GF-D8 (cell line): ENCODE data around the gene RACK1.
"Not testable (repeated sequence)": the region's sequence is repeated elsewhere in the genome, so short reads cannot be mapped to it uniquely, and the experiment has no call there.

ENCODE experiments used
- DNase-seq: peaks from one replicate; lab custom pipeline; 2025; lab: John Stamatoyannopoulos, UW

RACK1 gene

DNA sequence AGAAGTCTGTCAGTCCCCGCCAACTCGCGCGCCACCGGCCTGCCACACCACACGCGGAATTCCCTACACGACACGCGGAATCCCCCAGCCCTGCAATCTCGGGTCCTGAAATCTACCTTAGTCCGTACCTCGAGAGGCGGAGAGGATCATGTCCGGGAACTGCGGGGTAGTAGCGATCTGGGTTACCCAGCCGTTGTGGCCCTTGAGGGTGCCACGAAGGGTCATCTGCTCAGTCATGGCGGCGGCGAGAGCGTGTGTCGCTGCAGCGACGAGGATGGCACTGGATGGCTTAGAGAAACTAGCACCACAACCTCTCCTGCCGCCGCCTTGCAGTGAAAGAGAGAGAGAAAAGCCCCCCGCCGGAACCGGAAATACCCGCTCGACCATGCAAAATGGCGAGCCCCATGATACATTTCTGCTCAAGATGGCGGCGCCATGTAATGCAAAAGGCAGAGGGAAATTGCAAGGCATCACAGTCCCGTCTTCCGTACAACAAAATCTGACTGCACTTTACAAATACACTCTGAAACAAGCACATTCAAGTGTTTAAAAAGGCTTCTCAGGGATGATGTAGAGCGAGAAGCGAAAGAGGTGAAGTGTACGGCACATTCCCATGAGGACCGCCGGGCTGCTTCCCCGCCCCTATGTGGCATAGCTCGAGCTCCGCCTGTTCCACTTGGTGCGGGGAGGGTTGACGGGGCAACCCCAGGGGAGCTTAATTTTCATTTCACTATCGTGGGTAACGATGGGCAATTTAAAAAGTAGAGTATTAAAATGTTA, at the start of gene RACK1:
TSS of gene RACK1 (minus strand) at position 343 of the 780 bp plus-strand sequence. CDS start at position 237, 106 bp downstream.
- no peak for DNase-seq

DNA sequence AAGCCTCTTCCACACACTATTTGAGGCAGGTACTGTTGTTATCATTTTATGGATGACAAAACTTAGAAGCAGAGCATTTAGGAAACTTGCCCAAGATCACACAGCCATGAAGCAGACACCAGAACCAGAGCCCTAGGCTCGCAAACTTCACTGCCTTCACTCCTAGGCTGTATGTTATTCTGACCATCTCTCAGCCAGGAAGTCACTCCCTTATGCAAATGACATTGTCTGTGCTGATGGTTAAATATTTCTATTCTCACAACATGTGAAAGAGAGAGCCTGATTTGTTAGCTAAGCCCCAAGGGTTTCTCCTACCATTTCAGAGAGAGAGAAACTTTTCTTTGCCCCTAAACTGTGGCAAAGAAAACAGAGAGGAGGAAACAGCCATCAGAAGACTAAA, 43.6 kb upstream of the RACK1 start:
- DNase-seq, result not testable (repeated sequence)

DNA sequence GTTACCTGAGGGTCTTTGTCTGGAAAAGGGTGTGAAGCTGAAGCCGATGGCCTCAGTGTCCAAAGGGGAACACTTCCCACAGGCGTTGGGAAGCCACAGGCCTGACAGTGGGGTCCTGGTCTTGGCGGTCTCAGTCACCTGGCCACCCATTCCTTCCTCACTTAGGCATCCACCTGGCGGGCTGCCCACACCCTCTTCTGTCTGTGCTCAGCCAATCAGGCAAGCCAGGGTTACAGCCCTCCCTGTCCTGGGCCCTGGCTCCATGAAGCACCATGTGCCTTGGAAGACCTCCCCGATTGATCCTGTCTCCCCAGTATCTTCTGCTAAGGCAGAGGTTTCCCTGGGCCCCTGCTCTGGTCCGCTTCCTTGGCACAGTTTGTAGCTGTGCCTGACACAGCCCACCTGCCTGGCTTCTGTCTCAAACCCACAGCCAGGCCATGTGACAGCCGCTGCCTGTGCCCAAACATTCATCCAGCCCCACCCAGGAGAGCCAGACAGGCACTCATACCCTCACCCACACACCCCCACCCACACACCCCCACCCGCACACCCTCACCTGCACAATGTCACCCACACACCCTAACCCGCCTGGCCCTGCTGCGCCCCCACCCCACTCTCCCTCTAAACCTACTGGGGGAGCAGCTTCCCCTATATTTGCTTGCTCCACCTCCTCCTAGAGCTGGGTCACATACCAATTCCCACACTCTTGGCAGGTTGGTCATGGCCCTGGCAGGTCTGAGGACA, 42.4 kb upstream of the RACK1 start:
- not testable (repeated sequence) for DNase-seq

DNA sequence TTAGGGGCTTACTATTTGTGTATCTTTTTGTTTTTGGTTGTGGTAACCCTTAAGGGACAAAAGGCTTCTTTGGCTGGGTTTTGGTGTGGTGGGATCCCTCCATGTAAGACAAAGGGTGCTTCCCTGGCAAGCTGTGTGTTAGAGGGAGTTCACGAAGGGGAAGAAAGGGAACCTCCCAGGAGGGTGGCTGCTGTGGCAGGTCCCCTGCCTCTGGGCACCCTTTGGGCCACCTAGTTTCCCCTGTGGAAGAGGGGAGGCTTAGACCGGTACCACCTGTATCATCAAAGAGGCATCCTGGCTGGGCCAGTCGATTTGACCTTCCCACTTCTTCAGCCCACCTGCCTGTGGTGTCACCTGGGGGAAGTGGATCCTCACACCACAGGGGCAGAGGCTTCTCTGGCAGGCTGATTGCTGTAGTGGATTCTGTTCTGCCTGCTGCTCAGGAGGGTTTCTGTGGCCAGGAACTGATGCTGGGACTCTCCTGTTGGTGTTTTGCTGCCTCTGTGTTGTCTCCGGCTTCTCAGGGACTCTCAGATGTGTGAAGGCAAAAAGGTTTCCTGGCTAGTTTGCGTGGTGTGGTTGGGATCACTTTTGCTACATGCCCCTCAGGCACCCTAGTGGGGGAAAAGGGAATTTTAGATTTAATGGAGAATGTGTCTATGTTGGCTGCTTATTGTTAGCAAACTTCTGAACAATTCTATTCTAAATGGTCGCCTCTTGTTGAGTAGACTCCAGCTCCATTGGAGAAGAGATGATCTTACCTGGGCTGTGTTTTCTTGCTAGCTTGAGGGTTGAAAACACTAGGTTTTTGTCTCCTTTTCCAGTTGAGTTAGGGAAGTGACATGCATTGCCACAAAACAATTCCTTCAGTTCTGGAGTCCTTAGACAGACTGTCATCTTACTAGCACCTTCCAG, 40.4 kb upstream of the RACK1 start:
- not testable (repeated sequence) for DNase-seq

DNA sequence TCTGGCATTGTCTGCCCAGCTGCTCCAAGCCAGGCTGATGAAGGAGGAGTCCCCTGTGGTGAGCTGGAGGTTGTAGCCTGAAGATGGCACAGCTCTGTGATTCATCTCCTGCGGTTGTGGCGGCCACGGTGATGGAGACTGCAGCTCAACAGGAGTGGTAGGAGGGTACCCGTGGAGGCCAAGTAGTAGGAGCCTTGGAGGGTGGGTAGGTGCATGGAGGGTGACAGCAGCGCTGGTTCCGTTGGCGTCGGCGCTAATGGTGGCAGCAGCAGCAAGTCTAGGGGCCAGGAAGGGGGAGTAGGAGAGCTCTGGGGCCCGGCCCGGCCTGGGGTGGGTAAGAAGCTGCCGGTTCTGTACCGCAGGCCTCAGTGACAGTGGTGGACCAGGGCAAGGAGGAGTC, 39.6 kb upstream of the RACK1 start:
- no peak for DNase-seq

DNA sequence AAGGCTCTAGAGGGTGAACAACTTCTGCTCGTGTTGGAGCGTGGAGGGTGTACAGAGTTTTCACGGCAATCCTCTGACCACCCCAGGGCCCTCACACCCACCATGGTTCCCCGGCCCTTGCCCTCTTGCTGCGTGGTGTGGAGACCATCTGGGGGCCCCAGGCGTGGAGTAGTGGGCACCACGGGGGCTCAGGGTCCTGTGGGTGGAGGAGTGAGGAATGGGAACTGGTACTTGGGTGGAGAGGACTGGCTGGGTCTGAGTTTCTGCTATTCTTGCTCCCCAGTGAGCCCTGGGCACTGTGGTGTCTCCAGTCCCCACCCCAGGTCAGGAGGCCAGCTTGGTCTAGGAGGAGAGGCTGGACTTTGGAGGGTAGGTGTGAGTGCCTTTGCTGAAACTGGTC, 39.2 kb upstream of the RACK1 start:
- no peak for DNase-seq

DNA sequence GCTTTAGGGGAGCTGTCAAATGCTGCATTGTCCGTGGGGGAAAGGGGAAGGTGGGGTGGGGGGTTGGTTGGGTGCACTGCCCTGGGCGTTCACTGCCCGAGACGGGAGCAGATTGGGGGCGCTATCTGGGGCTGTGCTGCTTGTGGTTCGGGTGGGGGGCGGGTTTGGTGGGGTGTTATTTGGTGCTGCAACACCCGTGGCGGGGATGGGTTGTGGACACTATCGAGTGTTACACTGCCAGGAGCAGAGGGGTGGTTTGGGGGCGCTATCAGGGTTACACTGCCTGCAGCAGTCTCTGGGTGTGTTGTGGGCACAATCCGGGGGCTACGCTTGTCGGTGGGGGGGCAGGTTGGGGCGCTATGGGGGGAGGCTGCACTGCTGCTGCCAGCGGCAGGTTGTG, 38.7 kb upstream of the RACK1 start:
- DNase-seq, result not testable (repeated sequence)

DNA sequence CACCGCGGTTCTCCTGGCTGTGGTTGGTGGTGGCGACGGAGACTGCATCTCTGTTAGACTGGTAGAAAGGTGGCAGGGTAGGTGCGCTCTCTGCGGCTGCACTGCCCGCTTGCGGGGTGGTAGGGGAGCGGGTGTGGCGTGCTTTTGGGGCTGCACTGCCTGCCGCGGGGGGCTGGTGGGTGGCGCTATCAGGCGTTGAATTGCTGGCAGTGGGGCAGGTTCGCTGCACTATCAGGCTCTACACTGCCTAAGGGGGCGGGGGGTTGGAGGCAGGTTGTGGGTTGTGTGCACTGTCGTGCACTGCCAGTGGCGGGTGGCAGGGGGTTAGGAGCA, 38.2 kb upstream of the RACK1 start:
- no peak for DNase-seq

DNA sequence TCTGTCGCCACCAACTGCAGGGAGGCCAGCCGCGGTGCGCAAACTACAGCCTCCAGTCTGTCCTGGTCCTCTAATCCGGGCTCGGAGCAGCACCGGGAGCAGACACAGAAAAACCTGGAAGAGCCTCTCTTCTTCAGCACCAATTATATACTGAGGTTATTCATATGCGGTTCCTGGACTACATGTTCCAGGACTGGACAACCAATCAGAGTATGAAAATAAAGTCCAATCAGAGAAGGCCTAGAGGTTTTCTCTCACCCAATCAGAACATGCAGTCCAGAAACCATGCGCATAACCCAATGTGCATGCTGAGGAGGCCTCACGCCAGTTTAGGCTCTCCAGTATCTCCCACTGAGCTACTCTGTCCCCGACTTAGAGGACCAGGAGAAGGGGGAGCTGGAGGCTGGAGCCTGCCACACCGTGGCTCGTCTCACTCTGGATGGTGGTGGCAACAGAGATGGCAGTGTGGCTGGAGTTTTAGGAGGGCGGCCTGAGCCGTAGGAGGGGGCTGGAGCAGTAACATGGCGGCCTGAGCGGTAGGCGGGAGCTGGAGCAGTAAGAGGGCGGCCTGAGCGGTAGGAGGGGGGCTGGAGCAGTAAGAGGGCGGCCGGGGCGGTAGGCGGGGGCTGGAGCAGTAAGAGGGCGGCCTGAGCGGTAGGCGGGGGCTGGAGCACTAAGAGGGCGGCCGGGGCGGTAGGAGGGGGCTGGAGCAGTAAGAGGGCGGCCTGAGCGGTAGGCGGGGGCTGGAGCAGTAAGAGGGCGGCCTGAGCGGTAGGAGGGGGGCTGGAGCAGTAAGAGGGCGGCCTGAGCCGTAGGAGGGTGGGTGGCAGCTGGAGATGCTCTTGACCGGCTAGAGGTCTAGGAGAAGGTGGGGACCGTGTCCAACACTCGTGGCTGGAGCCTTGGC, 37.6 kb upstream of the RACK1 start:
- DNase-seq, result no peak

DNA sequence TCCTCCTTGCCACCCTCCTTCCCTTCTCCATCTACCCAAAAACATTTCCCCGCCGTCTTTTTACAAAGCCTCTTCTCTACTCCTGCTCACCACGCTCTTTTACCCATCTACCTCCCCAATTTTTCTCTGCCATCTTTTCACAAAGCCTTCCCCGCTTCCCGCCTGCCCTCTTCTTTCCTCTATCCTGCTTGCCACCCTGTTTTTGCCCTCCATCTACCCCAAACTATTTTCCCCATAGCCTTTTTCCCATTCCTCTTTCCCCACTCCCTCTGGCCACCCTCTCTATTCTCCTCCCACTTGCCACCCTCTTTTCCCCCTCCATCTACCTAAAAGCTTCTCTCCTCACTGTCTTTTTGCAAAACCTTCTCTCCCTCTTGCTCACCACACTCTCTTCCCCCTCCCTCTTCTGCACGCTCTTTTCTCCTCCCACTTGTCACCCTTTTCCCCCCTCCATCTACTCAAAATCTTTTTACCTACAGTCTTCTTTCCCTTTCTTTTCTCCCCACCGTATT, 36.6 kb upstream of the RACK1 start:
- DNase-seq, result no peak

DNA sequence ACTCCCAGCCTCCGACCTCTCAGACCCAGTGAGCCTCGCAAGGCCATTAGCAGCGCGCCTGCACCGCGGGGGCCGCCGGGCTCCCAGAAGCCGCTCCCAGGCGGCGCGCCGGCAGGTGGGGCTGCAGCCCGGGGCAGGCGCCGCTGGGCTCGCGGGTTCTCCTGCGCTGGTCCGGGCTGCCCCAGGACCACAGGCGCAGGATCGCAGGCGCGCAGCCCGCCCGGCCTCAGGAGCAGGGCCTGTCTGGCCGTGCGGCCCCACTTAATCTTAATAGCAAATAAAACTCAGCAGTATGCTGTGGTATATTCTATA, 29.7 kb upstream of the RACK1 start:
- DNase-seq, result not testable (repeated sequence)

DNA sequence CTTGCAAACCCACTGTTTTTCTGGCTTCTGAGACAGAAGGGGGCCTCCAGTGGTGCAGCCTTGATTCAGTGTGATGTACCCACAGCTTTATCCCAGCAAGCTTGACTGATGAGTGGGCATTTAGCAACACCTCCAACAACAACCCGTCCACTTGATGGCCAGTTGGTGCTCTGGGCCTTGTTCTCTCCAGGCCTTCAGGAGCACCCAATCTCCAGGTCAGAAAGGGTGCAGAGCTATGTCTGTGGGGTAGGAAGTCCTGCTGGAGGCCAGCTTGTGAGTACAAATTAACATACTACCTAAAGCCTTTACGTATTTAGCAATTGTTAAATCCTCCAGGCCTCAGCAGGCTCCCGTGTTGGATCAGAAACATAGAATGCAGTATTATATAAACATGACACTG, 27.4 kb upstream of the RACK1 start:
- DNase-seq, result no peak

DNA sequence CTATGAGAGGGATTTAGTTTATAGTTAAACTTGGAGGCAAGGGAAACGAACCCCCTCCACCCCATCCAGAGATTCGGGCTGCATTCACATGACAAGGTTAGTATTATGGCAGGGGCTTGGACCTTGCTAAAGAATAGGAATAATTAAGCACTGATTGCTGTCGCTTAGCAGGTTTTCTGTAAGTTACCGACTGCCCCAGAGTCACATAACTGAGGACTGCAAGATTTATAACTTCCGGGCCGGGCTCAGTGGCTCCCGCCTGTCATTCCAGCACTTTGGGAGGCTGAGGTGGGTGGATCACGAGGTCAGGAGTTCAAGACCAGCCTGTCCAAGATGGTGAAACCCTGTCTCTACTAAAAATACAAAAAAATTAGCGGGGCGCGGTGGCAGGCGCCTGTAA, 24.2 kb upstream of the RACK1 start:
- not testable (repeated sequence) for DNase-seq

DNA sequence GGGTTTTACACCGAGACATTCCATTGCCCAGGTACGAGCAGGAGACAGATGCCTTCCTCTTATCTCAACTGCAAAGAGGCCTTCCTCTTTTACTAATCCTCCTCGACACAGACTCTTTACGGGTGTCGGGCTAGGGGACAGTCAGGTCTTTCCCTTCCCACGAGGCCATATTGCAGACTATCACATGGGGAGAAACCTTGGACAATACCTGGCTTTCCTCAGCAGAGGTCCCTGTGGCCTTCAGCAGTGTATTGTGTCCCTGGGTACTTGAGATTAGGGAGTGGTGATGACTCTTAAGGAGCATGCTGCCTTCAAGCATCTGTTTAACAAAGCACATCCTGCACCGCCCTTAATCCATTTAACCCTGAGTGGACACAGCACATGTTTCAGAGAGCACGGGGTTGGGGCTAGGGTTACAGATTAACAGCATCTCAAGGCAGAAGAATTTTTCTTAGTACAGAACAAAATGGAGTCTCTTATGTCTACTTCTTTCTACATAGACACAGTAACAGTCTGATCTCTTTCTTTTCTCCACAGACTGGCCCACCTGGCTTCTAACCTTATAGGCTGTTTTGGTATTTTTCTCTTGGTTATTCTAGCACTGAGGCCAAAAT, 23.7 kb upstream of the RACK1 start:
- not testable (repeated sequence) for DNase-seq

DNA sequence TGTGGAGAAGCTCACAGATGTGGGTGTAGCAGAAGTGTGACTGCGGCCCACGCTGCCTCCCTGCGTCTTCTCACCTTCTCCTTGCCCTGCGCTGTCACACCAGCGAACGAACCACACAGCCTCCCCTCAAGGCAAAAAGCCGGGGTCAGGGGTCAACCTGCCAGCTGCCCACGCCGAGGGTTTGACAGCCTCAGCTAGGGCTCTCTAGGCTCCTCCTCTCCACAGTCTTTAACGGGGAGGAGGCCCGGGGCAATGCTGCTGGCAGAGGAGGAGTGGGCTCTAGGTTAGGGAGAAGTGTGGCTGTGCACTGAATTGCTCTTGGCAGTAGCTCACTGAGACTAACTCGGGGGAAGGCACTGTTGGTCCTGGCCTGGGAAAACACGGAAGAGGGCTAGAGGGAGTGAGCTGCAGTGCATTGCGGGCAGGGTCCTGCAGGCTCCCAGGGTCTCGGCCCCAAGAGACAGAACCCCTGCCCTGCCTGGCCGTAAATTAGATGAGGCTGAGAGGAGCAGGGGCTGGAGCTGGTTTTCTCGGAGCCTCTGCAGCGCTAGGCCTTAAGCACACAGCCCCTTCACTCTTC, 21.5 kb upstream of the RACK1 start:
- no peak for DNase-seq

DNA sequence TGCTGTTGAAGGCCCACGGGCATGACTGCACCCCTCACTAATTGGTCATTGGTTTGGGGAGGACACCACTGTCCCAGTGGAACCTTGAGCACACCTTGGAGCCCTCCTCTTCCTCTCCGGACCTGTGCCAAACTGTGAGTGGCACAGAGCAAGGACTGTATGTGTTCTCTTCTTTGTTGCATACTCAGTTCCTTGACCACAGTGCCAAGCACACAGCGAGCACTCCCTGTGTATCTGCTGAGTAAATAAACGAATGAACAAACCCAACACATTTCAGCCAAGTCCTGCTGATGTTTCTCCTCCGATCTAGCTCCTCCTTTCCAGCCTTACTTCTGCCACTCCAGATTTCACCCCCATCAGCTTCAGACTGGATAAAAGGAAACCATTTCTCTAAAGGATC, 19.9 kb upstream of the RACK1 start:
- no peak for DNase-seq

DNA sequence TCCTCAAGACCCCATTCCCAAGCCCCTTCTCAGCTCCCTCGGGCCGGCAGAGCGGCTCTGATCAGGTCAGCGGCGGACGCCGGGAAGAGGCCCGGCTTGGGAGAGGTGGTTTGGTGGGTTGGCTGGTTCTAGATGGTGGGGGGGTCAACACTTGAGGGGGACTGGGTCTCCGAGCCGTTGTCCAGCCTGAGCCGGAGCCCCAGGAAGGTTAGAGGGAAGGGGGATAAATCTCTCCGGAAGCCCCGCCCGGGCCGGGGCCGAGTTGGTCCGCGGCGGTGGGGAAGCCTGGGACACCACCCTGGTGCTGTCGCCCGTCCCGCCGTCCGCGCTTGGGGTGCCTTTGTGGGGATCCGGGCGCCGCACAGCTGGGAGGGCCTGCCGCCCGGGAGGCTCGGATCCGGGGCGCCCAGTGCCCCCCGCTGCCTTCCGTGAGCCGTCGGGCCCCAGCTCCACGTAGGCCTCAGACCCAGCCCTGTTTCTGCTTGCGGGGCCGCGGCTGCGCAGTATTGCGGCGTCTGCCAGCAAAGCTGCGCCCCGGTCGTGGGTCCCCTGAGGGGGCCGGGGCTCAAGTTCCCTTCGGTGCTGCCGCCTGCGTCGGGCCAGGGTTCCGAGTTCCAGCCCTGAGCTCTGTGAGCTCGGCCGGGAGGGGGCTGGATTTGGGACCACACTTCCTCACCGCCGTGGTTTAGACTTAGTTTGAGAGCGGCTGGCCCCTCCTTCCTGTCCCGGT, 17.8 kb upstream of the RACK1 start:
- DNase-seq, result no peak

DNA sequence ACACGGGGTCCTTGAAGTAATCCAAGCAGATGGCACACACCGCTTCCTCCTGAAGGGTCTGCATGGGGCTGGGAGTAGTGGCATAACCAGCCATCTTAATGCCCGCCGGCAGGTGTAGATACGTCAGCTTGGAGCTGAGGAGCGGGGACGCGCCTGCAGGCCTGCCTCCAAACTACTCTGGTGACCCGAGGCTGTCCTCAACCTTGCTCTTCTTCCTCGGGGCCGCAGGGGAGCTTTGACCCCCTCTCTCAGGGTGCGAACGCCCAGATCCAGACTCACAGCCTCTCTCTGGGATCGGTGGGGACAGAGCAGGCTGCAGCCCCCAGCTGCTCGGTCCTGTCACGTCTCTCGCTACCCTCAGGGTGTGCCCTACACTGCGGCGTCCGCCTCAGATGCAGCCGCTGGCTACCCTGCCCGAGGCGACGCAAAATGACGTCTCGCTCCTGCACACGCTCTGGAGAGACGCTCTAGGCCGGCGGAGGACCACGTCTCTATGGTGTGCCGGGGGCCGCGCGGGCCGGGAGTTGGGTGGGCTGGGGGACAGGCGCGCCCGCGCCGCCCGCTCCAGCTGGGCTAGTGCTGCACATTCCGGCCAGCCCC, 17.1 kb upstream of the RACK1 start, which contains the start of gene TRIM52:
TSS of gene TRIM52 (minus strand) at position 424 of the 600 bp plus-strand sequence. CDS start at position 94, 330 bp downstream.
- DNase-seq, result no peak

DNA sequence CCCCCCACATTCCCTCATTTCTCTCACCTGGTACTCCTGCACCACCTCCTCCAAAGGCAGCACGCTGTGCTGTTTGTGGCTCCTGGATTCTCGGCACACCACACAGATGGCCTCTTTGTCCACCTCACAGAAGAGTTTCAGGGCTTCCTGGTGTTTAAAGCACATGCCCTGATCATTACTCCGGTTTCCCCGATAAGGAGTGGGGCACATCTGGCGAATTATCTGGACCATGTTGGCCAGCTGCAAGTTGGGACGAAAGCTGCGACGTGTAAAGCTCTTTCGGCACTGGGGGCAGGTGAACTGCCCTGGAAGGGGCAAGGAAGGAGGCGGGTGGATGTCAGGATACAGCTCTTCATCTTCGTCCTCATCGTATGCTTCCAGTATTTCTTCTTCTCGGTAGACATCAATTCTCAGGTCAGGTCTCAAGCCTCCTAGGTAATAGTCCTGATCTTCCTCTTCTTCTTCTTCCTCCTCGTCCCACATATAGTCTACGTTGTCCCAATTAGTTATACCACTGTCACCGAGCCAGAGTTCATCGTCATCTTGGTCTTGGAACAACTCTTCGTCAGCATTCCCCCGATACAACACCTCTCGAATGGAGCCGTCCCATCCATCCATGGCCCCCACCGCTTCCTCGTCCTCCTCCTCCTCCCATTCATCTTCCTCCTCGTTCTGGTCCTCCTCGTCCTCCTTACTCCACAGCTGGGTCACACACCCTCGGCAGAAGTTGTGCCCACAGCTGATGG, 16.4 kb upstream of the RACK1 start:
- DNase-seq, result no peak
